Neural cell (in vitro differentiated cells): ENCODE data around the gene RWDD3. TPM values are rescaled to one million over a fixed set of nuclear protein-coding genes. Genes with fewer than 3 reads are reported as not detected.

ENCODE experiments used
- H2AFZ ChIP-seq: fragments of 200-600, 300-800 bp; sonication (generic), shearing (Covaris generic); 2 replicates; pipeline ENCODE4 v1.6.0; 2014; ENCODE audit warnings: low read depth, mild to moderate bottlenecking, antibody characterized with exemption, low read length, moderate library complexity
- H3F3A ChIP-seq: fragments of 200-600 bp; shearing (Covaris generic); 2 replicates; pipeline ENCODE4 v1.6.1; 2016; ENCODE audit warnings: mild to moderate bottlenecking, moderate library complexity, mixed read lengths, antibody characterized with exemption, low read length; ENCODE audit not compliant: insufficient read depth, poor library complexity, severe bottlenecking
- H3K27ac ChIP-seq: fragments of 200-600, 300-800 bp; sonication (generic), shearing (Covaris generic); 2 replicates; pipeline ENCODE4 v1.5.1; 2014; ENCODE audit warnings: mild to moderate bottlenecking, low read length, moderate library complexity
- H3K27me3 ChIP-seq: fragments of 300-800, 200-600 bp; sonication (generic), shearing (Covaris generic); 2 replicates; pipeline ENCODE4 v1.6.0; 2014; ENCODE audit warnings: mild to moderate bottlenecking, low read depth, low read length, moderate library complexity; ENCODE audit not compliant: insufficient read depth
- H3K36me3 ChIP-seq: fragments of 300-800, 200-600 bp; sonication (generic), shearing (Covaris generic); 2 replicates; pipeline ENCODE4 v1.5.1; 2014; ENCODE audit warnings: mild to moderate bottlenecking, antibody characterized with exemption, low read length, moderate library complexity; ENCODE audit not compliant: insufficient read depth
- H3K4me2 ChIP-seq: fragments of 300-800, 200-600 bp; sonication (generic), shearing (Covaris generic); 2 replicates; pipeline ENCODE4 v1.6.0; 2014; ENCODE audit warnings: mild to moderate bottlenecking, low read length
- H3K4me3 ChIP-seq: fragments of 300-800, 200-600 bp; sonication (generic), shearing (Covaris generic); 2 replicates; pipeline ENCODE4 v1.5.1; 2014; ENCODE audit warnings: mild to moderate bottlenecking, low read length, moderate library complexity
- H3K79me2 ChIP-seq: fragments of 200-600 bp; shearing (Covaris generic); replicated peaks from 2 replicates; pipeline ENCODE4 v1.6.0; 2014; ENCODE audit warnings: mild to moderate bottlenecking, low read length, moderate library complexity; ENCODE audit not compliant: insufficient read depth
- H3K9ac ChIP-seq: fragments of 300-800, 200-600 bp; sonication (generic), shearing (Covaris generic); 2 replicates; pipeline ENCODE4 v1.6.1; 2016; ENCODE audit warnings: mild to moderate bottlenecking, low read length, mixed read lengths
- H3K9me2 ChIP-seq: fragments of 200-600 bp; shearing (Covaris generic); 2 replicates; pipeline ENCODE4 v1.6.1; 2016; ENCODE audit warnings: mild to moderate bottlenecking, low read length, mixed read lengths; ENCODE audit not compliant: insufficient read depth
- H3K9me3 ChIP-seq: fragments of 200-600, 300-800 bp; sonication (generic), shearing (Covaris generic); 2 replicates; pipeline ENCODE4 v1.6.1; 2016; ENCODE audit warnings: mild to moderate bottlenecking, mixed run types, low read length, moderate library complexity, mixed read lengths
- H4K20me1 ChIP-seq: fragments of 200-600 bp; shearing (Covaris generic); 2 replicates; pipeline ENCODE4 v1.6.1; 2016; ENCODE audit warnings: mild to moderate bottlenecking, mixed run types; ENCODE audit not compliant: insufficient read depth
- CTCF ChIP-seq: fragments of 450-650 bp; IDR thresholded peaks from 2 replicates; pipeline ENCODE4 v1.5.1; 2014; ENCODE audit warnings: antibody characterized with exemption, mild to moderate bottlenecking, moderate library complexity; ENCODE audit not compliant: poor library complexity, severe bottlenecking
- EP300 ChIP-seq: fragments of 450-650 bp; conservative IDR thresholded peaks from 2 replicates; pipeline ENCODE4 v1.6.1; 2014; ENCODE audit warnings: antibody characterized with exemption, mild to moderate bottlenecking, moderate library complexity; ENCODE audit not compliant: poor library complexity, severe bottlenecking
- EZH2 ChIP-seq: fragments of 200-600, 300-800 bp; shearing (Covaris generic), sonication (generic); IDR thresholded peaks from 2 replicates; pipeline ENCODE4 v1.6.1; 2014; ENCODE audit warnings: antibody characterized with exemption, low read length, borderline replicate concordance, mild to moderate bottlenecking; ENCODE audit not compliant: insufficient read depth, poor library complexity, severe bottlenecking
- MXI1 ChIP-seq: fragments of 450-650 bp; conservative IDR thresholded peaks from 2 replicates; pipeline ENCODE4 v1.6.1; 2014; ENCODE audit warnings: antibody characterized with exemption, mild to moderate bottlenecking; ENCODE audit not compliant: poor library complexity, severe bottlenecking
- POLR2AphosphoS5 ChIP-seq: IDR thresholded peaks from 2 replicates; pipeline ENCODE4 v1.6.1; 2012
- RAD21 ChIP-seq: fragments of 450-650 bp; conservative IDR thresholded peaks from 2 replicates; pipeline ENCODE4 v1.6.1; 2014; ENCODE audit warnings: antibody characterized with exemption, mild to moderate bottlenecking, moderate library complexity
- REST ChIP-seq: IDR thresholded peaks from 2 replicates; pipeline ENCODE4 v1.6.1; 2012; ENCODE audit warnings: borderline replicate concordance
- SMC3 ChIP-seq: fragments of 450-650 bp; conservative IDR thresholded peaks from 2 replicates; pipeline ENCODE4 v1.6.1; 2014; ENCODE audit warnings: antibody characterized with exemption, mild to moderate bottlenecking, moderate library complexity; ENCODE audit not compliant: poor library complexity
- TAF1 ChIP-seq: IDR thresholded peaks from 2 replicates; pipeline ENCODE4 v1.6.1; 2012; ENCODE audit warnings: low read depth
- polyA plus RNA-seq: library from polyadenylated mRNA; depleted of rRNA; stranded (reverse); fragments of >200 nt; gene quantifications from 2 replicates; pipeline ENCODE4 v1.2.3, GENCODE V29; 2014

RWDD3 gene
- polyA plus RNA-seq, 1 donor from 2014 or later, result 41.1 TPM

GRCh38 chr1:95193591-95193990 is 40.4 kb upstream of the RWDD3 start:
- Histone ChIP-seq H3K9me3 (no peaks in the 10 kb centered on the region), H3K9me2 (no peaks in the 10 kb centered on the region), H3K27me3 (no peaks in the 10 kb centered on the region), H3K9ac (no peak overlapping the region), H3K79me2 (no peaks in the 10 kb centered on the region), H2AFZ (no peak overlapping the region), H3K4me2 (no peak overlapping the region), H3K4me3 (no peak overlapping the region), H3K27ac (no peak overlapping the region), H3F3A (no peaks in the 10 kb centered on the region), H3K36me3 (no peaks in the 10 kb centered on the region), H4K20me1 (no peaks in the 10 kb centered on the region)
- TF ChIP-seq EP300 (no peak), RAD21 (no peak), REST (no peak), SMC3 (no peak), TAF1 (no peak), EZH2 (no peak), MXI1 (no peak)

- Histone ChIP-seq H3K79me2 (no peaks in the 10 kb centered on the region), H3K36me3 (no peaks in the 10 kb centered on the region), H3K9me2 (no peaks in the 10 kb centered on the region), H3K9me3 (no peaks in the 10 kb centered on the region), H3K4me3 (no peak overlapping the region), H3F3A (no peaks in the 10 kb centered on the region), H3K27ac (no peak overlapping the region), H3K27me3 (no peaks in the 10 kb centered on the region), H3K9ac (no peak overlapping the region), H4K20me1 (no peaks in the 10 kb centered on the region), H2AFZ (no peak overlapping the region), H3K4me2 (no peak overlapping the region)
- no peak for TF ChIP-seq RAD21
- no peak for TF ChIP-seq EP300
- TF ChIP-seq SMC3, result no peak
- no peak for TF ChIP-seq POLR2AphosphoS5
- TF ChIP-seq TAF1, result no peak
- no peak for TF ChIP-seq EZH2
- TF ChIP-seq REST, result no peak
- no peak for TF ChIP-seq CTCF
- TF ChIP-seq MXI1, result no peak
Observed at GRCh38 chr1:95195046-95195445, 39.0 kb upstream of the RWDD3 start.
